Astrocyte of the cerebellum (primary cell): ENCODE data around the gene INPP4A.

ENCODE experiments used
- DNase-seq: peaks from one replicate; pipeline ENCODE4 v3.0.0-alpha.2; 2011; ENCODE audit warnings: low read depth
- H3K4me3 ChIP-seq: 2 replicates; pipeline ENCODE4 v1.5.1; 2011; ENCODE audit warnings: mild to moderate bottlenecking, low read depth, low read length, moderate library complexity
- CTCF ChIP-seq: IDR thresholded peaks from 2 replicates; pipeline ENCODE4 v1.5.1; 2012; ENCODE audit warnings: low read length, low read depth, moderate library complexity, mild to moderate bottlenecking; ENCODE audit errors: missing control alignments
- in situ Hi-C: cut with HindIII; loops from 2 replicates; pipeline ENCODE4 v1.10.0; 2017; ENCODE audit warnings: low sequenced_read_pairs

The INPP4A gene

GRCh38 chr2:98445683-98446581 is 1.3 kb downstream of the INPP4A start:
- H3K4me3 ChIP-seq, result peak overlapping the region; percentile 62
- DNase-seq, result no peak
- no peak for TF ChIP-seq CTCF
- in situ Hi-C loops, result no loop called here

- no peak for DNase-seq
- TF ChIP-seq CTCF, result no peak
- H3K4me3 ChIP-seq, result no peak overlapping the region
- in situ Hi-C loops, result no loop called here
Observed at GRCh38 chr2:98446850-98447249, 2.2 kb downstream of the INPP4A start.

GRCh38 chr2:98448441-98449145 is 3.9 kb downstream of the INPP4A start:
- no peak for TF ChIP-seq CTCF
- H3K4me3 ChIP-seq, result no peak overlapping the region
- no peak for DNase-seq
- in situ Hi-C loops, result no loop called here

- DNase-seq, result no peak
- in situ Hi-C loops, result no loop called here
- H3K4me3 ChIP-seq, result no peak overlapping the region
- no peak for TF ChIP-seq CTCF
Observed at GRCh38 chr2:98452396-98453027, 7.9 kb downstream of the INPP4A start.

GRCh38 chr2:98453083-98453482 is 8.4 kb downstream of the INPP4A start:
- TF ChIP-seq CTCF, result no peak
- no peak for DNase-seq
- in situ Hi-C loops, result no loop called here
- H3K4me3 ChIP-seq, result no peak overlapping the region

- in situ Hi-C loops, result no loop called here
- H3K4me3 ChIP-seq, result no peak overlapping the region
- DNase-seq, result no peak
- no peak for TF ChIP-seq CTCF
Observed at GRCh38 chr2:98453531-98453930, 8.9 kb downstream of the INPP4A start.
